ENCODE data around the gene VSX2.

Gene VSX2

GRCh38 chr14:74302634-74303569 is 63.7 kb downstream of the VSX2 start, which contains the start of gene ABCD4:
Gene ABCD4, minus strand, starts transcription at chr14:74302934. Its CDS starts 22 bp downstream, at chr14:74302912.
- peak; percentile 89 for DNase-seq (ENCODE audit: low spot score)
- TF ChIP-seq, protein P1, sequence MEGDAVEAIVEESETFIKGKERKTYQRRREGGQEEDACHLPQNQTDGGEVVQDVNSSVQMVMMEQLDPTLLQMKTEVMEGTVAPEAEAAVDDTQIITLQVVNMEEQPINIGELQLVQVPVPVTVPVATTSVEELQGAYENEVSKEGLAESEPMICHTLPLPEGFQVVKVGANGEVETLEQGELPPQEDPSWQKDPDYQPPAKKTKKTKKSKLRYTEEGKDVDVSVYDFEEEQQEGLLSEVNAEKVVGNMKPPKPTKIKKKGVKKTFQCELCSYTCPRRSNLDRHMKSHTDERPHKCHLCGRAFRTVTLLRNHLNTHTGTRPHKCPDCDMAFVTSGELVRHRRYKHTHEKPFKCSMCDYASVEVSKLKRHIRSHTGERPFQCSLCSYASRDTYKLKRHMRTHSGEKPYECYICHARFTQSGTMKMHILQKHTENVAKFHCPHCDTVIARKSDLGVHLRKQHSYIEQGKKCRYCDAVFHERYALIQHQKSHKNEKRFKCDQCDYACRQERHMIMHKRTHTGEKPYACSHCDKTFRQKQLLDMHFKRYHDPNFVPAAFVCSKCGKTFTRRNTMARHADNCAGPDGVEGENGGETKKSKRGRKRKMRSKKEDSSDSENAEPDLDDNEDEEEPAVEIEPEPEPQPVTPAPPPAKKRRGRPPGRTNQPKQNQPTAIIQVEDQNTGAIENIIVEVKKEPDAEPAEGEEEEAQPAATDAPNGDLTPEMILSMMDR (IDR thresholded peaks at IDR 0.05; ENCODE audit: extremely low read depth, insufficient read depth, missing control alignments): peak; percentile 72
- in situ Hi-C loops (cut with MboI; ENCODE audit: low pct_unique_long_range_greater_than_20kb, low sequenced_read_pairs, unreplicated experiment): no loop called here

DNA sequence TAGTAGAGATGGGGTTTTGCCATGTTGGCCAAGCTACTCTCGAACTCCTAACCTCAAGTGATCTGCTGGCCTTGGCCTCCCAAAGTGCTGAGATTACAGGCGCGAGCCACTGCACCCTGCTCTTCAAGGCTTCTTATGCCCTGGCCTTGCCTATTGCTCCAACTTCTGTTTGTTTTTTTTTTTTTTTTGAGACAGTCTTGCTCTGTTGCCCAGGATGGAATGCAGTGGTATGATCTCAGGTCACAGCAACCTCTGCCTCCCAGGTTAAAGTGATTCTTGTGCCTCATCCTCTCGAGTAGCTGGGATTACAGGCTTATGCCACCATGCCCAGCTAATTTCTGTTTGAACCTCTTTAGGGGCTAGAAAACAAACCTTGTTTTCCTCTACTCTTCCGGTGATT is 69.4 kb downstream of the VSX2 start:
- TF ChIP-seq, protein P1 (IDR thresholded peaks at IDR 0.05; ENCODE audit: extremely low read depth, insufficient read depth, missing control alignments): no peak
- no peak for DNase-seq (ENCODE audit: low spot score)
- in situ Hi-C loops (cut with MboI; ENCODE audit: low pct_unique_long_range_greater_than_20kb, low sequenced_read_pairs, unreplicated experiment): no loop called here

GRCh38 chr14:74309125-74310022 is 70.1 kb downstream of the VSX2 start:
- in situ Hi-C loops (cut with MboI; ENCODE audit: low pct_unique_long_range_greater_than_20kb, low sequenced_read_pairs, unreplicated experiment): no loop called here
- DNase-seq (ENCODE audit: low spot score): no peak
- TF ChIP-seq, protein P1 (IDR thresholded peaks at IDR 0.05; ENCODE audit: extremely low read depth, insufficient read depth, missing control alignments): no peak

DNA sequence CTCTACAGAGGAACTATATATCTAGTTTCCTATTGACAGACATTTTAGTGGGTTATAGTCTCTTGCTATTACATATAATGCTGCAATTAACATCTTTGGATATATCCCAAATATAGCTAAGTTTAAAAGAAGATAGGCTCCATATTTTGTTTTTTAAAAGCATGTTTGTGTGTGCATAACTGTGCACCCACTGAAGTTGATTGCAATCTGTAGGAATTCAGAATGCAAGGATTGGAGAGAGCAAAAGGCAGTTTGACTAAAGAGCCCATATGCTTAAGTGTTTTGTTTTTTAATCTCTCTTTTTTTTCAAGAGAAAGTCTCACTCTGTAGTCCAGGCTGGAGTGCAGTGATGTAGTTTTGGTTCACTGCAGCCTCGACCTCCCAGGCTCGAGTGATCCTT is 72.9 kb downstream of the VSX2 start:
- DNase-seq (ENCODE audit: low spot score): no peak
- in situ Hi-C loops (cut with MboI; ENCODE audit: low pct_unique_long_range_greater_than_20kb, low sequenced_read_pairs, unreplicated experiment): no loop called here
- TF ChIP-seq, protein P1 (IDR thresholded peaks at IDR 0.05; ENCODE audit: extremely low read depth, insufficient read depth, missing control alignments): no peak

Measured in GM13977 (cell line).